ENCODE measurements around the gene STK35.

DNA sequence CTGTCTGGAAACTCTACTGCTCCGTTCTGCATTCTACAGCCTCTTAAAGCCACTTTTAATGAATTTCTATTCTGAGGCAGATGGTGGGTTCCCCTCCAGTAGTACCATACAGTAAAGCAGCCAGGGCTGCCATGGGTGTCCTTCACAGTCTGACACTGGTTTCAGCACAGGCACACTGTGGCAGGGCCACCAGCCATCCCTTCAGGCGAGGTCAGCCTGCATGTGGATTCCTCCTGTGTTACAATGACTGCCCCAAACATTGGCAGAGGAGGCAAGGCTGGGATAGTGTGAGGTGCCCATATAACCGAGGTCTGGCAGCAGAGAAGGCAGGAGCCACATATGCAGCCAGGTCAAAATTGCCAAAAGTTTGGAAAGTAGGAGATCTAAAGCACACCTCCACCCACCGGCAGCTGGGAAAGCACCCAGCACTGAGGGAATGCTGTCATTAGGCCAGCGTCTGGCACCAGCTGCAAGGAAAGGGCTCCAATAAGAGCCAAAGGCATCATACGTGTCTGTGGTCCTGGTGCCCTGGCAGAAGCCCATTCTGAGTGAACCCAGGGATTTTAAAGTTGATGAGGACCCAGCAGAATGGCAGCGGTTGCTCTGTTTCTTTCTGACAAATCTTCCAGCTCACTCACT is 24.0 kb downstream of the STK35 start:
- TF ChIP-seq, protein P1, sequence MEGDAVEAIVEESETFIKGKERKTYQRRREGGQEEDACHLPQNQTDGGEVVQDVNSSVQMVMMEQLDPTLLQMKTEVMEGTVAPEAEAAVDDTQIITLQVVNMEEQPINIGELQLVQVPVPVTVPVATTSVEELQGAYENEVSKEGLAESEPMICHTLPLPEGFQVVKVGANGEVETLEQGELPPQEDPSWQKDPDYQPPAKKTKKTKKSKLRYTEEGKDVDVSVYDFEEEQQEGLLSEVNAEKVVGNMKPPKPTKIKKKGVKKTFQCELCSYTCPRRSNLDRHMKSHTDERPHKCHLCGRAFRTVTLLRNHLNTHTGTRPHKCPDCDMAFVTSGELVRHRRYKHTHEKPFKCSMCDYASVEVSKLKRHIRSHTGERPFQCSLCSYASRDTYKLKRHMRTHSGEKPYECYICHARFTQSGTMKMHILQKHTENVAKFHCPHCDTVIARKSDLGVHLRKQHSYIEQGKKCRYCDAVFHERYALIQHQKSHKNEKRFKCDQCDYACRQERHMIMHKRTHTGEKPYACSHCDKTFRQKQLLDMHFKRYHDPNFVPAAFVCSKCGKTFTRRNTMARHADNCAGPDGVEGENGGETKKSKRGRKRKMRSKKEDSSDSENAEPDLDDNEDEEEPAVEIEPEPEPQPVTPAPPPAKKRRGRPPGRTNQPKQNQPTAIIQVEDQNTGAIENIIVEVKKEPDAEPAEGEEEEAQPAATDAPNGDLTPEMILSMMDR (IDR thresholded peaks at IDR 0.05), result no peak
- TF ChIP-seq ZFX (IDR thresholded peaks at IDR 0.05; ENCODE audit: borderline replicate concordance), result no peak
